Measurements from ENCODE around the gene HSD17B14.

The HSD17B14 gene

DNA sequence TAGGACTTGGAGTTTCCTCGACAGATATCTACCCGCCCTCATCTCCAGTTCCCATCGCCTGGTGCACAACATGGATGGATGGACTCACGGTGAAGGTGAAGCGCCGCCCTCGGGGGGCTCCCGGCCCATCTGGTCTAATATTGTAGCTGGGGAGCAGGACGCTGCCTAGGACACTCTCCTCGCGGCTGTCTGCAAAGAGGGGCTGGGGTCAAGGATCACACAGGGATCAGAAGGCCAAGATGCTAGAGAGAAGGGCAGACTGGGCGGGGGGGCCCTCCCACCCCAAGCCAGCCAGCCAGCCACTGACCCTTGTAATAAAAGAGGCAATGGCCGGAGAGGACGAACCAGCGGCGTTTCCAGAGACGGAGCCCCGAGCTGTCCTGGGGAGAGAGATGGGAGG, 25.0 kb upstream of the HSD17B14 start:
- DNase-seq (ENCODE audit: low read depth in 2 of 2): no peak
- H3K4me3 ChIP-seq (replicated peaks in 1 of 2; ENCODE audit: low read depth in 2 of 2, low read length in 2 of 2): no peak overlapping the region
- TF ChIP-seq CTCF (IDR thresholded peaks at IDR 0.05; ENCODE audit: low read depth, low read length): no peak

- H3K4me3 ChIP-seq (replicated peaks in 1 of 2; ENCODE audit: low read depth in 2 of 2, low read length in 2 of 2): no peak overlapping the region
- TF ChIP-seq CTCF (IDR thresholded peaks at IDR 0.05; ENCODE audit: low read depth, low read length): no peak
- DNase-seq (ENCODE audit: low read depth in 2 of 2): no peak
Observed at GRCh38 chr19:48859711-48860572, 23.7 kb upstream of the HSD17B14 start.

- H3K4me3 ChIP-seq (replicated peaks in 1 of 2; ENCODE audit: low read depth in 2 of 2, low read length in 2 of 2): no peak overlapping the region
- no peak for DNase-seq (ENCODE audit: low read depth in 2 of 2)
- TF ChIP-seq CTCF (IDR thresholded peaks at IDR 0.05; ENCODE audit: low read depth, low read length): no peak
Observed at GRCh38 chr19:48858984-48859710, 22.9 kb upstream of the HSD17B14 start.

DNA sequence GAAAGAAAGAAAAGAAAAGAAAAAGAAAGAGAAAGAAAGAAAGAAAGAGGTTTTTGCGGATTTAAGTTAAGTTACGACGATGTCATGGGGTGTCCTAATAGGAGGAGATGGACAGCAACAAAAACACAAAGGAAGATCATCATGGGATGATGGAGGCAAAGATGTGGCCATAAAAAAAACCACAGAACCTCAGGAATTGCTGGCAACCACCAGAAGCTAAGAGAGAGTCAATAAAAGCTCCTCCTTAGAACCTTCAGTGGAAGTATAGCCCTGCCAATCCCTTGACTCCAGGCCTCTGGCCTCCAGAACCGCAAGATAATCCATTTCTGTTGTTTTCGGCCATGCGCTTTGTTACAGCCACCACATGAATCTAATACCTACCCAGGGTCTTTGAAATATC, 20.6 kb upstream of the HSD17B14 start:
- DNase-seq (ENCODE audit: low read depth in 2 of 2): no peak
- no peak for TF ChIP-seq CTCF (IDR thresholded peaks at IDR 0.05; ENCODE audit: low read depth, low read length)
- no peak overlapping the region for H3K4me3 ChIP-seq (replicated peaks in 1 of 2; ENCODE audit: low read depth in 2 of 2, low read length in 2 of 2)

DNA sequence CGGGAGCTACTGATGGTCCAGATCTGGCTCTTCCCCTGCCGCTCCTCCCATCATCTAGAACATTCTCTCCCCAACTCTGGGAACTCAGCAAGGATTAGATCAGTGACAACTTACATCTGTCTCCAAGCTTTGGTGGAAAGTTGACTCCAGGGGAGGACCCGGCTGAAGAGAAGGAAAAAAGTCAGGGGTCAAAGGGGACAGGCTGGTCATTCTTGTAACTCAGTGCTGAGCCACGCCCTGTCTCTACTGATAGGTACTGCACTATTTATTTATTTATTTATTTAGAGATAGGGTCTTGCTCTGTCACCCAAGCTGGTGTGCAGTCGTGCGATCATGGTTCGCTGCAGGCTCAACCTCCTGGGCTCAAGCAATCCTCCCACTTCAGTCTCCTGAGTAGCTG, 17.8 kb upstream of the HSD17B14 start:
- no peak overlapping the region for H3K4me3 ChIP-seq (replicated peaks in 1 of 2; ENCODE audit: low read depth in 2 of 2, low read length in 2 of 2)
- no peak for TF ChIP-seq CTCF (IDR thresholded peaks at IDR 0.05; ENCODE audit: low read depth, low read length)
- no peak for DNase-seq (ENCODE audit: low read depth in 2 of 2)

- DNase-seq (ENCODE audit: low read depth in 2 of 2): no peak
- H3K4me3 ChIP-seq (replicated peaks in 1 of 2; ENCODE audit: low read depth in 2 of 2, low read length in 2 of 2): no peak overlapping the region
- TF ChIP-seq CTCF (IDR thresholded peaks at IDR 0.05; ENCODE audit: low read depth, low read length): no peak
Observed at GRCh38 chr19:48853483-48853882, 17.2 kb upstream of the HSD17B14 start.
